Vagina (tissue), 2 donors: ENCODE results near the gene EMCN. TPM values are rescaled to one million over a fixed set of nuclear protein-coding genes. Genes with fewer than 3 reads are reported as not detected.
A peak's percentile ranks its signal among the peaks of the same experiment; 100 is the strongest.

Experiments
- DNase-seq, 2 donors: peaks; one replicate each; pipeline ENCODE4 v3.0.0-alpha.2; 2017; ENCODE audit errors: extremely low spot score in 2 of 2
- H3K27ac ChIP-seq: fragments of 200-600 bp; sonication (generic); one replicate; pipeline ENCODE4 v1.5.1; 2019
- H3K27me3 ChIP-seq: fragments of 200-600 bp; sonication (generic); one replicate; pipeline ENCODE4 v1.5.1; 2019
- H3K36me3 ChIP-seq, 2 donors: fragments of 200-600 bp; sonication (generic); one replicate each; pipeline ENCODE4 v1.5.1; 2017 to 2019
- H3K4me1 ChIP-seq: fragments of 200-600 bp; sonication (generic); one replicate; pipeline ENCODE4 v1.5.1; 2019
- H3K4me3 ChIP-seq, 2 donors: fragments of 200-600 bp; sonication (generic); 1 replicate in 1 of 2; 2 replicates in 1 of 2; pipeline ENCODE4 v1.5.1; 2016 to 2019
- H3K9me3 ChIP-seq: fragments of 200-600 bp; sonication (generic); one replicate; pipeline ENCODE4 v1.5.1; 2019
- CTCF ChIP-seq, 3 experiments: fragments of 450-650 bp in 2 of 3; fragments of 200-600 bp in 1 of 3; sonication (generic) in 1 of 3; IDR thresholded peaks; one replicate each; pipeline ENCODE4 v1.5.1; 2017 to 2019; ENCODE audit warnings: antibody characterized with exemption in 3 of 3, mild to moderate bottlenecking in 2 of 3, moderate library complexity in 2 of 3
- POLR2A ChIP-seq, 2 donors: fragments of 450-650 bp; IDR thresholded peaks; one replicate each; pipeline ENCODE4 v1.6.1; 2017; ENCODE audit warnings: antibody characterized with exemption in 2 of 2, mild to moderate bottlenecking in 2 of 2, moderate library complexity in 2 of 2
- POLR2AphosphoS5 ChIP-seq, 2 donors: sonication (generic); formaldehyde crosslinking; IDR thresholded peaks; one replicate each; pipeline ENCODE4 v1.9.0; 2017; ENCODE audit warnings: antibody characterized with exemption in 2 of 2, mild to moderate bottlenecking in 2 of 2, low read depth in 1 of 2; ENCODE audit not compliant: insufficient read depth in 1 of 2
- intact Hi-C: fragments of 100-400 bp; cut with DNase I; formaldehyde crosslinking; loops from one replicate; pipeline ENCODE4 v1.15.1; 2023
- total RNA-seq: library from RNA; depleted of rRNA; stranded (reverse); fragments of >200 nt; gene quantifications from one replicate; pipeline ENCODE4 v1.2.3, GENCODE V29; 2016

The EMCN gene
- total RNA-seq, 1 donor from 2014 or later: 20.1 TPM

- Histone ChIP-seq H3K4me3 (no peak overlapping the region), H3K4me1 (no peaks in the 10 kb centered on the region), H3K27me3 (no peaks in the 10 kb centered on the region), H3K36me3 (no peaks in the 10 kb centered on the region), H3K27ac (no peak overlapping the region), H3K9me3 (no peaks in the 10 kb centered on the region)
- intact Hi-C loops: no loop called here
- TF ChIP-seq POLR2A (IDR thresholded peaks at IDR 0.05) (no peak), POLR2AphosphoS5 (IDR thresholded peaks at IDR 0.05; ENCODE audit: insufficient read depth in 1 of 2, low read depth in 1 of 2) (no peak), CTCF (IDR thresholded peaks at IDR 0.05) (no peak)
- DNase-seq: no peak
These were observed 87.4 kb downstream of the EMCN start for GRCh38 chr4:100430451-100430850.

GRCh38 chr4:100429616-100430015 lies 88.2 kb downstream of the EMCN start:
- no peak for DNase-seq
- intact Hi-C loops: no loop called here
- TF ChIP-seq CTCF (IDR thresholded peaks at IDR 0.05) (no peak), POLR2A (IDR thresholded peaks at IDR 0.05) (no peak), POLR2AphosphoS5 (IDR thresholded peaks at IDR 0.05; ENCODE audit: insufficient read depth in 1 of 2, low read depth in 1 of 2) (no peak)
- H3K27me3 ChIP-seq: no peaks in the 10 kb centered on the region
- H3K9me3 ChIP-seq: no peaks in the 10 kb centered on the region
- no peak overlapping the region for H3K4me3 ChIP-seq
- no peak overlapping the region for H3K27ac ChIP-seq
- H3K4me1 ChIP-seq: no peaks in the 10 kb centered on the region
- H3K36me3 ChIP-seq: no peaks in the 10 kb centered on the region

- Histone ChIP-seq H3K4me3 (no peak overlapping the region), H3K9me3 (no peaks in the 10 kb centered on the region), H3K4me1 (no peaks in the 10 kb centered on the region), H3K27me3 (no peaks in the 10 kb centered on the region), H3K27ac (no peak overlapping the region), H3K36me3 (no peaks in the 10 kb centered on the region)
- DNase-seq: no peak
- intact Hi-C loops: no loop called here
- TF ChIP-seq POLR2A (IDR thresholded peaks at IDR 0.05) (no peak), POLR2AphosphoS5 (IDR thresholded peaks at IDR 0.05; ENCODE audit: insufficient read depth in 1 of 2, low read depth in 1 of 2) (peak in 1 of 2 donors; percentile 26), CTCF (IDR thresholded peaks at IDR 0.05) (no peak)
These were observed 89.8 kb downstream of the EMCN start for GRCh38 chr4:100428051-100428450.

- TF ChIP-seq POLR2AphosphoS5 (IDR thresholded peaks at IDR 0.05; ENCODE audit: insufficient read depth in 1 of 2, low read depth in 1 of 2): no peak
- TF ChIP-seq POLR2A (IDR thresholded peaks at IDR 0.05): no peak
- no peak for TF ChIP-seq CTCF (IDR thresholded peaks at IDR 0.05)
- H3K27me3 ChIP-seq: no peaks in the 10 kb centered on the region
- DNase-seq: no peak
- no peak overlapping the region for H3K4me3 ChIP-seq
- peaks cover 17% of the 10 kb centered on the region for H3K4me1 ChIP-seq
- no peaks in the 10 kb centered on the region for H3K36me3 ChIP-seq
- intact Hi-C loops: no loop called here
- H3K27ac ChIP-seq: no peak overlapping the region
- H3K9me3 ChIP-seq: no peaks in the 10 kb centered on the region
These were observed 93.4 kb downstream of the EMCN start for GRCh38 chr4:100424376-100424775.

- no peaks in the 10 kb centered on the region for H3K27me3 ChIP-seq
- no peaks in the 10 kb centered on the region for H3K36me3 ChIP-seq
- H3K27ac ChIP-seq: no peak overlapping the region
- intact Hi-C loops: no loop called here
- peaks cover 17% of the 10 kb centered on the region for H3K4me1 ChIP-seq
- no peaks in the 10 kb centered on the region for H3K9me3 ChIP-seq
- no peak overlapping the region for H3K4me3 ChIP-seq
- TF ChIP-seq POLR2A (IDR thresholded peaks at IDR 0.05) (no peak), POLR2AphosphoS5 (IDR thresholded peaks at IDR 0.05; ENCODE audit: insufficient read depth in 1 of 2, low read depth in 1 of 2) (no peak), CTCF (IDR thresholded peaks at IDR 0.05) (no peak)
- DNase-seq: no peak
These were observed 94.9 kb downstream of the EMCN start for GRCh38 chr4:100422894-100423293.
